GM18873 (cell line): Measurements from ENCODE around the gene CSRP3.

Source experiments
- ATAC-seq: cut with Tn5 transposase; IDR thresholded peaks from one replicate; pipeline ENCODE4 v1.9.1; 2021; ENCODE audit warnings: mild to moderate bottlenecking, moderate library complexity, moderate number of reproducible peaks; ENCODE audit not compliant: unreplicated experiment, low FRiP score

CSRP3 gene

GRCh38 chr11:19226378-19227195 lies 24.8 kb upstream of the CSRP3 start:
- no peak for ATAC-seq

- ATAC-seq = no peak
Observed at GRCh38 chr11:19225581-19225980, 23.8 kb upstream of the CSRP3 start.

- ATAC-seq = no peak
Observed at GRCh38 chr11:19225123-19225522, 23.3 kb upstream of the CSRP3 start.

GRCh38 chr11:19220903-19221724 lies 19.3 kb upstream of the CSRP3 start:
- ATAC-seq = no peak

GRCh38 chr11:19218786-19219460 lies 17.1 kb upstream of the CSRP3 start:
- ATAC-seq = no peak

GRCh38 chr11:19218216-19218615 lies 16.4 kb upstream of the CSRP3 start:
- ATAC-seq = no peak

- ATAC-seq = no peak
Observed at GRCh38 chr11:19216709-19217374, 15.1 kb upstream of the CSRP3 start.

- no peak for ATAC-seq
Observed at GRCh38 chr11:19216021-19216420, 14.2 kb upstream of the CSRP3 start.

GRCh38 chr11:19209617-19210370 lies 8.0 kb upstream of the CSRP3 start:
- ATAC-seq = no peak

- no peak for ATAC-seq
Observed at GRCh38 chr11:19208959-19209546, 7.3 kb upstream of the CSRP3 start.

GRCh38 chr11:19208181-19208580 lies 6.4 kb upstream of the CSRP3 start:
- no peak for ATAC-seq

- ATAC-seq = no peak
Observed at GRCh38 chr11:19204836-19205235, 3.1 kb upstream of the CSRP3 start.

GRCh38 chr11:19200410-19201201 lies 1.2 kb downstream of the CSRP3 start:
- ATAC-seq = no peak

- ATAC-seq = no peak
Observed at GRCh38 chr11:19199771-19200170, 2.0 kb downstream of the CSRP3 start.

- ATAC-seq = no peak
Observed at GRCh38 chr11:19199048-19199447, 2.7 kb downstream of the CSRP3 start.

GRCh38 chr11:19196432-19196831 lies 5.4 kb downstream of the CSRP3 start:
- no peak for ATAC-seq

- ATAC-seq = no peak
Observed at GRCh38 chr11:19194620-19195308, 7.0 kb downstream of the CSRP3 start.

- ATAC-seq = no peak
Observed at GRCh38 chr11:19193916-19194315, 7.9 kb downstream of the CSRP3 start.
